NCI-H128 (cell line): ENCODE data around the gene PMF1.

Experiments
- DNase-seq: peaks from one replicate; lab custom pipeline; 2025; ENCODE audit not compliant: unreplicated experiment; lab: John Stamatoyannopoulos, UW

PMF1 gene

DNA sequence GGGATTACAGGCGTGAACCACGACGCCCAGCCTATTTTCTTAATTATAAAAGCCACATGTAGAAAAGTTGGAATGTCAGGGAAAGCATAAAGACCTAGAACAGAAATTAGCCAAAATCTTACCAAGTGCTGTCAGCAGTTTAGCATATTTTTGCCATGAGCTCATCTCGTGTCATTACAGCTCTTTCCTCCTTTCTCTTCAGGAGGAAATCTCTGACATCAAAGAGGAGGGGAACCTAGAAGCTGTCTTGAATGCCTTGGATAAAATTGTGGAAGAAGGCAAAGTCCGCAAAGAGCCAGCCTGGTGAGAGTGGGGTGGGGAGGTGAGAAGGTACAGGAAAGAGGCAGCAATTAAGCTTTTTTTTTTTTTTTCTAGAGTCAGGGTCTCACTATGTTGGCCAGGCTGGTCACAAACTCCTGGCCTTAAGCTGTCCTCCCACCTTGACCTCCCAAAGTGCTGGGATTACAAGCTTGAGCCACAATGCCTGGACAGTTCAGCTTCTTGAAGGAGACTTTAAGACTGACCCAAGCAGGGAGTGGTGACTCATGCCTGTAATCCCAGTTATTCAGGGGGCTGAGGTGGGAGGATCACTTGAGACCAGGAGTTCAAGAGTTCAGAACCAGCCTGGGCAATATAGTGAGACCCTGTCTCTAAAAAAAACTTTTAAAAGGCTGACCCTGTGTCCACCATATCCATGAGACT is 20.8 kb downstream of the PMF1 start:
- no peak for DNase-seq

GRCh38 chr1:156236164-156236563 is 23.4 kb downstream of the PMF1 start:
- DNase-seq: no peak

DNA sequence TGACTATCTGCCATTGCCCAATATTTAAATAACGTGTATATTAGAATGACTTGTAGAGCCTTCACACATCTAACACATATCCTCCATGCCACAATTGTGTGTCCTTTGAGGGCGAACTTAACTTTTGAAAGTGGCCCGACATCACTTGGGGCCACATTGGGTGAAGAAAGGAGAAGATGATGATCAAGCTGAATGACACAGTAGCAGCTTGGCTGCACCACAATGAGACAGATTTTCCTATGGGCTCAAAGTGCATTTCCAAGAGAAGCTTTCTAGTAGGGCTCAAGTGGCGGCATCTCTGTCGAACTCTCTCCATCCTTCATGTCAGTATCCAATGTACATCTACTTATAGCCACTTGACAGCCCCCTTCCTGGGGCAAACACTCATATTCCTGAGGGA is 25.4 kb downstream of the PMF1 start:
- DNase-seq: no peak

GRCh38 chr1:156241311-156241811 is 28.6 kb downstream of the PMF1 start:
- DNase-seq: no peak

DNA sequence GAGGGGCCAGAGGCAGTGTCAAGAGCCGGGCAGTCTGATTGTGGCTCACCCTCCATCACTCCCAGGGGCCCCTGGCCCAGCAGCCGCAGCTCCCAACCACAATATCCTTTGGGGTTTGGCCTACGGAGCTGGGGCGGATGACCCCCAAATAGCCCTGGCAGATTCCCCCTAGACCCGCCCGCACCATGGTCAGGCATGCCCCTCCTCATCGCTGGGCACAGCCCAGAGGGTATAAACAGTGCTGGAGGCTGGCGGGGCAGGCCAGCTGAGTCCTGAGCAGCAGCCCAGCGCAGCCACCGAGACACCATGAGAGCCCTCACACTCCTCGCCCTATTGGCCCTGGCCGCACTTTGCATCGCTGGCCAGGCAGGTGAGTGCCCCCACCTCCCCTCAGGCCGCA is 29.1 kb downstream of the PMF1 start, which contains the start of gene BGLAP:
TSS of gene BGLAP (plus strand) at position 259 of the 400 bp plus-strand sequence. CDS start at position 307, 48 bp downstream.
- no peak for DNase-seq

DNA sequence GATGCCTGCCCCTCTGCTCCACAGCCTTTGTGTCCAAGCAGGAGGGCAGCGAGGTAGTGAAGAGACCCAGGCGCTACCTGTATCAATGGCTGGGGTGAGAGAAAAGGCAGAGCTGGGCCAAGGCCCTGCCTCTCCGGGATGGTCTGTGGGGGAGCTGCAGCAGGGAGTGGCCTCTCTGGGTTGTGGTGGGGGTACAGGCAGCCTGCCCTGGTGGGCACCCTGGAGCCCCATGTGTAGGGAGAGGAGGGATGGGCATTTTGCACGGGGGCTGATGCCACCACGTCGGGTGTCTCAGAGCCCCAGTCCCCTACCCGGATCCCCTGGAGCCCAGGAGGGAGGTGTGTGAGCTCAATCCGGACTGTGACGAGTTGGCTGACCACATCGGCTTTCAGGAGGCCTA is 29.9 kb downstream of the PMF1 start:
- no peak for DNase-seq

DNA sequence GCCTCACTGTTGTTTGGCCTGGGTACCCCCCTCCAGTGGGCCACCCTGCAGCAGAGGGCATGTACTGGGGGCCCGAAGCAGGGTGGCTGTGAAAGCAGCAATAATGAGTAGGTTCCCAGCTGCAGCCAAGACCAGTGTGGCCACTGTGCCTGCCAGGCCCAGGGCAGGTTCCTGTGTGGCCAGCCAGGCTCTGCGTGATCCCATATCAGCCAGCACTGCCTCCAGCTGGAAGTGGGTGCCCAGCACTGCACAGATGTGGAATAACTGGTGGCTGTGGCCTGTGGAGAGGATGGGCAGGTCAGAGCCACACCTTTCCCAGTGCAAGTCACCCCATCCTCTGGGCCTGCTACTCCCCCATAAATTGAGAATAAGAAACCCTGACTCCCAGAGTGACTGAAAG is 31.3 kb downstream of the PMF1 start:
- no peak for DNase-seq

- DNase-seq: no peak
Measured at GRCh38 chr1:156244712-156245111, 31.9 kb downstream of the PMF1 start.

DNA sequence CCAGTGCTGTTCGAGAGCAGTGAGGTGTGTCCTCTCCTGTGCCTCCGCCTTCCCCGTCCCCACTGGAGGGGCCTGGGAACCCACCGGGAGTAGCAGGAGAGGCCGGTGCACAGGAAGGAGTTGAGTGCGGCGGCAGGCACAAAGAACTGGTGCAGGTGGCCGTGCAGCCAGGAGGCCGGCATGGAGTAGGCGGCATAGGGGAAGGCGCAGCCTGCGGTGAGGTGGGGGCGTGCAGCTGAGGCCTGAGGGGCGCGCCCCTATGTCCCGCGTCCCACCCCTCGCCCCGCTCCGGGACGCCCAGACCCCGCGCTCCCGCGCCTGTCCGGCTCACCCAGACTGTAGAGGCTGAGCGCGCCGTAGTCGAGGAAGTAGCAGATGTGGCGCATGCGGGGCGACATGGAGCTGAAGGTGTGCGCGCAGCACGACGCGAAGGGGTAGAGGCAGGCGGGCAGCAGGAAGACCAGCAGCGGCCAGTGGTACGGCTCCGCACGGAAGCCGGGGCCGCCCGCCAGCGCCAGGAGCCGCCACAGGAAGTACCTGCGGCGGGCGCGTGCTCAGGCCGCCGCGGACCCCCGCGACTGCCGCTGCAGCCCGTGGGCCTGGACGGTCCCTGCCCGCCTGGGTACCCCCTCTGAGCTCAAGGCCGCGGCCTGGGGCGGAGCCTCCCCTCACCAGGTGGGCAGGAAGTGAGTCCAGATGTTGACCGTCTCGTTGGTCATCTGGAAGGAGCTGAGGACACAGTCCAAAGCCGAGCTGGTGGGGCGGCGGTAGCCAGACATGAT is 32.8 kb downstream of the PMF1 start:
- no peak for DNase-seq

GRCh38 chr1:156246241-156246780 is 33.5 kb downstream of the PMF1 start:
- DNase-seq: no peak

GRCh38 chr1:156246781-156247459 is 34.1 kb downstream of the PMF1 start:
- no peak for DNase-seq

DNA sequence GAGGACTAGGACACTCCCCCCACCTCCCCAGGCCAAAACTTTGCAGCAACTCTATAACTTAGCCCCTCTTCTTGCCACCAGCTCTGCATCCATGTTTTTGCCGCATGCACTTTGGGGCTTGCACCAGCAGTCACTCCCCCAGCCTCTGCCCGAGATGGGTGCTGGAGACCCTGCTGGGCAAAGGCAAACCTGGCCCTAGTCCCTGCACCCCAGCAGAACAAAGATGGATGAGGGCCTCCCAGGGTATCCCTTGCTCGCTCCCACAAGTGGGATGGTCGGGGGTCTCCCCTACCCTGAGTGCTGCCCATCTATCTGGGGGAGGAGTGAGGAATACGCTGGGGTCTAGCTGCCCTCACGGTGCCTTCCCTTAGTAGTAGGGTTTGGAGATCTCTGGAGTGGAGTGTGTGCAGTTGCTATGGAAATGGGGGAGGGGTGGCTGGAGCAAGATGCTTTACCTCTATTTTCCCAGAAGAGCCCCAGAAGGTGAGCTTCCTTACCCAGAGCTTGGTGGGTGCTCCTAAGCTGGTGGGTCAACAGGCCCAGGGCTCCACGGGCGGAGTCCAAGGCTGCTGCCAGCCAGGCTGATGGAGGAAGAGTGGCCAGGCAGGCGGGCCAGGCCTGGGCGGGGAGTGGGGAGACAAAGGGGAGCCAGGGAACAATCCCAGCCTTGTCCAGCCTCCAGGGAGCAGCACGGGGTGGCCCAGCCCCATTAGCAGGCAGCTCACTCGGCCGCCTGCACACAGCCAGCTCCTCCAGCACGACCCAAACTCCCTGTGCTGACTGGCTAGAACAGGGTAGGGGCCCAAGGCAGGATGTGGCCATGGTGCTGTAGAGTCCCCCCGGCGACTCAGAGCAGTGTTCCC is 34.9 kb downstream of the PMF1 start, which contains the start of gene PAQR6:
TSS of gene PAQR6 (minus strand) at position 597 of the 863 bp plus-strand sequence. CDS start 1,325 bp downstream, outside the sequence.
- DNase-seq: no peak

- DNase-seq: no peak
Measured at GRCh38 chr1:156248323-156248683, 35.5 kb downstream of the PMF1 start.

GRCh38 chr1:156249593-156249992 is 36.8 kb downstream of the PMF1 start:
- no peak for DNase-seq

- no peak for DNase-seq
Measured at GRCh38 chr1:156251527-156251926, 38.7 kb downstream of the PMF1 start.

DNA sequence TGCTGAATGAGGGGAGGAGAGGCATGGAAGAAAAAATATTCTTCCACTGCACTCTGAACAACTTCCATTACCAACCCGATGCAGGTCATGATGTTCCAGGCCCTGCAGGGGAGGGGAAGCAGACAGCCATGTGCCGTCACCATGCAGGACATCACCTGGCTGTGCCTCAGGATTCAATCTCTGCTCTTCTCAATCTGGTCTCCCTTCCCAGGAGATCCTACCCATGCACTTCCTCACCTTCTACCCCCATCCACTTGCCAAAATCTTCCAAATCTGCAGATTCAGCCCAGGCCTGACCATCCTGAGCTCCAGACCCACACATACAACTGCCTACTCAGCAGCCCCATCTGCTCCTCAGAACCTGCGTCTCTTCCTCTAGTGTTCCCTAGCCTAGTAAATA is 40.8 kb downstream of the PMF1 start:
- DNase-seq: no peak

DNA sequence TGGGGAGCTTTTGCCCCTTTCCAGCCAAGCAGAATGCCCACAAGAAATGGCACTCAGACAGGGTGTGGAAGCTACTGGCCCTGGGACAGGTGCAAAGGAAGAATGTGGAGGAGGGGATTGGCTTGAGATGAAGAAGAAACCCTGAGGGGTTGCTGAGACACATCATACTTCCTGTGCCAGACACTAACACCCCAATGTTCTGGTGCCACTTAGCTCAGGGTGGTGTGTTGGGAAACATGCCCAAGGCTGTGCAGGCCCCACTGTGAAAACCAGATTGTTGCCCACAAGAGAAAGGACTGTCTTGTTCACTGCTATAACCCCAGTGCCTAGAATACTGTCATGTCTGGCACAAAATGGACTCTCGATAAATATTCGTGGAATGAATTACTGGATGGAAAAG is 44.9 kb downstream of the PMF1 start:
- DNase-seq: no peak

GRCh38 chr1:156258859-156259258 is 46.1 kb downstream of the PMF1 start:
- no peak for DNase-seq

DNA sequence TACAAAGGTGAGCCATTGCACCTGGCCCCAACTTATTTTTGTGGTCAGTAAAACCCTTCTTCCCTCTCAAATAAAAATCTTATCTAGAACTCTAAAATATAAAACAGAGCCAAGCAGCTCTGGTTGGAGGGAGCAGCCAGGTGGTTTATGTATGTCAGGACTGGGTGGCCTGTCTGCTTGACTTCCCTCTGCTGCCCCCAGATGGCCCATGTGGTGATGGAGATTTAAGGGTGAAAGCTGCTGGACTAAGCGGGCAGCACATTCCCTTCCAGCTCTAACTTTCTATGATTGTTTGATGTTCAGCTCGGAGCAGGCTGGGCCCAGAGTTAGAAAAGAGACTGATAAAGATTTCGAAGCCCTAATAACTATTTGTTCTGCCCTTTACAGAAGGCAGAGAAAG is 47.0 kb downstream of the PMF1 start:
- no peak for DNase-seq

DNA sequence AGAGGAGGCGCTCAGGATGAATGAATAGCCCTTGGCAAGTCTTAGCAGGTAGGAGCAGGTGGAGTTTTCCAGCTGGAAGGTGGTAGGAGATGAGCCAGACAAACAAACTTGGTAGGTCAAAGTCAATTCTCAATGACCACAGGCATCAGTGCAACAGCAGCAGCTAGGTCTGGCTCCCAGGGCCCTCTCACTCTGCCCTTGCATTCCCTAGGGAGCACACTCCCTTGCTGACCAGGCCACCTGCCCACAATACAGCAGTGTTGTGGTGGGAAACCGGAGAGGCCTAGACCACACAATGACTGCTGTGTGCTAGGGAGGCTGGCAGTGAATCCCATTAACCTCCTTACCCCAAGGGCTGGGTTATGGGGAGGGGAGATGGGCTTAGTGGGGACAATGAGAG is 48.1 kb downstream of the PMF1 start:
- no peak for DNase-seq
